Testis (tissue), 3 donors: ENCODE results near the gene PHF23. TPM values are rescaled to one million over a fixed set of nuclear protein-coding genes. Genes with fewer than 3 reads are reported as not detected.
A peak's percentile ranks its signal among the peaks of the same experiment; 100 is the strongest.

Source experiments
- DNase-seq: peaks from one replicate; pipeline ENCODE4 v3.0.0-alpha.2; 2019
- H3K27ac ChIP-seq, 2 donors: fragments of 200-600 bp; sonication (generic); one replicate each; pipeline ENCODE4 v1.5.1; 2019
- H3K27me3 ChIP-seq: fragments of 200-600 bp; sonication (generic); one replicate; pipeline ENCODE4 v1.5.1; 2019
- H3K36me3 ChIP-seq: fragments of 200-600 bp; sonication (generic); one replicate; pipeline ENCODE4 v1.5.1; 2017; ENCODE audit warnings: low read depth; ENCODE audit errors: missing control alignments
- H3K4me1 ChIP-seq: fragments of 200-600 bp; sonication (generic); one replicate; pipeline ENCODE4 v1.5.1; 2019
- H3K4me3 ChIP-seq, 2 donors: fragments of 200-600 bp; sonication (generic); one replicate each; pipeline ENCODE4 v1.5.1; 2017 to 2019
- H3K9me3 ChIP-seq: fragments of 200-600 bp; sonication (generic); one replicate; pipeline ENCODE4 v1.5.1; 2017
- CTCF ChIP-seq, 3 experiments: fragments of 450-650 bp in 2 of 3; fragments of 200-600 bp in 1 of 3; sonication (generic) in 1 of 3; IDR thresholded peaks; one replicate each; pipeline ENCODE4 v1.5.1; 2016 to 2019; ENCODE audit warnings: antibody characterized with exemption in 3 of 3, mild to moderate bottlenecking in 2 of 3, moderate library complexity in 1 of 3
- POLR2A ChIP-seq: fragments of 450-650 bp; IDR thresholded peaks from one replicate; pipeline ENCODE4 v1.6.1; 2017; ENCODE audit warnings: antibody characterized with exemption, mild to moderate bottlenecking, moderate library complexity
- WGBS, 2 donors: methylation state at CpG; one replicate each; pipeline ENCODE4 v1.1.5; 2018; 5-methylcytosine and 5-hydroxymethylcytosine counted together
- intact Hi-C: fragments of 100-400 bp; cut with DNase I; formaldehyde crosslinking; loops from one replicate; pipeline ENCODE4 v1.15.1; 2023; ENCODE audit warnings: low total_unique reads
- polyA plus RNA-seq: library from polyadenylated mRNA; stranded (reverse); fragments of 350-450 nt; fragmentation: Illumina TruSeq; extraction: RNeasy Lipid Tissue Mini Kit (QIAGEN cat#74804); gene quantifications from one replicate; pipeline ENCODE4 v1.2.3, GENCODE V29; 2014; ENCODE audit warnings: low read depth, low replicate concordance; ENCODE audit not compliant: insufficient read depth
- total RNA-seq, 2 donors: library from RNA; depleted of rRNA; stranded (reverse); fragments of >200 nt; gene quantifications; one replicate each; pipeline ENCODE4 v1.2.3, GENCODE V29; 2016

Gene PHF23
- total and polyA plus RNA-seq, 3 donors from 2014 or later: 53.4 to 61.6 (median 54.9) TPM

- Histone ChIP-seq H3K4me3 (peak overlapping the region; percentile 29 to 64), H3K27me3 (no peaks in the 10 kb centered on the region), H3K36me3 (no peaks in the 10 kb centered on the region), H3K4me1 (peaks cover 23% of the 10 kb centered on the region), H3K9me3 (no peaks in the 10 kb centered on the region), H3K27ac (peak overlapping the region; percentile 51 to 53)
- TF ChIP-seq POLR2A (no peak), CTCF (IDR thresholded peaks at IDR 0.05) (peak in 1 of 3 experiments; percentile 31)
- DNase-seq: peak; percentile 86
- intact Hi-C loops: no loop called here
- WGBS, 2 donors: 4 to 9% methylated on average over 14 to 15 of the region's 15 CpGs
Measured at GRCh38 chr17:7213895-7214299, 25.4 kb downstream of the PHF23 start.

DNA sequence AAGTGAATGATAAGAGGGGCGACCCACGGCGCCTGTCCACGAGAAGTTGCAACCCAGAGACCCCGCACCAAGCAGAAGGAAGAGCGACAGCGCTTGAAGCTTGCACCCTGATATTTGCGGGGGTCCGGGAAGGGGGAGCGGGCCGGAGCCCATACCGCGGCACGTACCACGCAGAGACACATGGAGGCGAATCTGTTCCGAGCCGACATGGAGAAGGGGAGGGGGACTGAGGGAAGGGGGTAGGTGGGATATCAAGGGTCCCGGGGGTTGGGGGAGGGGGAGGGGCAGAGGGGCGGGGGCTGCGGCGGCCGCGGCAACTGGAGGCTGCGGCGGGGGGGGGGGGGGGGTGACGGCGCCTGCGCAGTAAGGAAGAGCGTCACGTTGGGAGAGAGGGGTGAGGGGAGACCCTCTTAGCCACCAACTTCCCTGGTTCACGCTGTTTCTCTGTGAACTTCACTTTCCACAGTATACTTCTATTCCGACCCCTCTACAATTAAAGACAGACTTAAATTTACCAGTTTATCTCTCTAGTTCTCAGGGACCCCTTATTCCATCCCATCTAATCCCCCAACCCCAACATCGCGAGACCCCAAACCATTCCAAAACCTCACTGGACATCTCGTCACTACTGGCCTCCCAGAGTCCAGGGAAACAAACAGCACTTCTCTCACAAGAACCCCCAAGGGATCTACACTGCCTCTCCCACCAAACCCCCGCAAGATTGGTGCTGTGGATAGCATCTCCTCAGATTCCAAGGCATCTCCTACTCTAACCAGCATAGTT is 27.6 kb downstream of the PHF23 start:
- H3K4me3 ChIP-seq: no peak overlapping the region
- WGBS, 2 donors: 29 to 32% methylated on average over 34 to 36 of the region's 37 CpGs
- H3K27ac ChIP-seq: no peak overlapping the region
- intact Hi-C loops: no loop called here
- DNase-seq: no peak
- H3K27me3 ChIP-seq: no peaks in the 10 kb centered on the region
- TF ChIP-seq CTCF (IDR thresholded peaks at IDR 0.05): no peak
- no peak for TF ChIP-seq POLR2A
- peaks cover 37% of the 10 kb centered on the region for H3K4me1 ChIP-seq
- no peaks in the 10 kb centered on the region for H3K9me3 ChIP-seq
- no peaks in the 10 kb centered on the region for H3K36me3 ChIP-seq

- no peaks in the 10 kb centered on the region for H3K27me3 ChIP-seq
- intact Hi-C loops: no loop called here
- TF ChIP-seq CTCF (IDR thresholded peaks at IDR 0.05) (no peak), POLR2A (no peak)
- H3K4me1 ChIP-seq: peaks cover 43% of the 10 kb centered on the region
- H3K27ac ChIP-seq: no peak overlapping the region
- H3K9me3 ChIP-seq: no peaks in the 10 kb centered on the region
- no peak for DNase-seq
- no peaks in the 10 kb centered on the region for H3K36me3 ChIP-seq
- no peak overlapping the region for H3K4me3 ChIP-seq
- WGBS, 2 donors: 76 to 83% methylated on average over 8 to 9 of the region's 9 CpGs
Measured at GRCh38 chr17:7208754-7209460, 30.4 kb downstream of the PHF23 start.

GRCh38 chr17:7208027-7208571 is 31.2 kb downstream of the PHF23 start:
- no peaks in the 10 kb centered on the region for H3K9me3 ChIP-seq
- H3K27me3 ChIP-seq: no peaks in the 10 kb centered on the region
- peaks cover 39% of the 10 kb centered on the region for H3K4me1 ChIP-seq
- WGBS, 2 donors: 44 to 58% methylated on average over 7 to 21 of the region's 21 CpGs
- no peak for DNase-seq
- intact Hi-C loops: no loop called here
- H3K27ac ChIP-seq: no peak overlapping the region
- H3K36me3 ChIP-seq: no peaks in the 10 kb centered on the region
- no peak overlapping the region for H3K4me3 ChIP-seq
- TF ChIP-seq CTCF (IDR thresholded peaks at IDR 0.05) (no peak), POLR2A (no peak)
